Left hindlimb (tissue), 1 donor: ENCODE measurements around the gene CNR2.
A peak's percentile ranks its signal among the peaks of the same experiment; 100 is the strongest.
"Not testable (repeated sequence)": the region's sequence is repeated elsewhere in the genome, so short reads cannot be mapped to it uniquely, and the experiment has no call there.

Experiments
- DNase-seq: peaks from one replicate; pipeline ENCODE4 v3.0.0-alpha.2; 2018

Gene CNR2

GRCh38 chr1:23913212-23913880 is at the start of gene CNR2:
Gene CNR2 (minus strand): TSS chr1:23913362. CDS start chr1:23875617, 37,745 bp downstream.
- no peak for DNase-seq

DNA sequence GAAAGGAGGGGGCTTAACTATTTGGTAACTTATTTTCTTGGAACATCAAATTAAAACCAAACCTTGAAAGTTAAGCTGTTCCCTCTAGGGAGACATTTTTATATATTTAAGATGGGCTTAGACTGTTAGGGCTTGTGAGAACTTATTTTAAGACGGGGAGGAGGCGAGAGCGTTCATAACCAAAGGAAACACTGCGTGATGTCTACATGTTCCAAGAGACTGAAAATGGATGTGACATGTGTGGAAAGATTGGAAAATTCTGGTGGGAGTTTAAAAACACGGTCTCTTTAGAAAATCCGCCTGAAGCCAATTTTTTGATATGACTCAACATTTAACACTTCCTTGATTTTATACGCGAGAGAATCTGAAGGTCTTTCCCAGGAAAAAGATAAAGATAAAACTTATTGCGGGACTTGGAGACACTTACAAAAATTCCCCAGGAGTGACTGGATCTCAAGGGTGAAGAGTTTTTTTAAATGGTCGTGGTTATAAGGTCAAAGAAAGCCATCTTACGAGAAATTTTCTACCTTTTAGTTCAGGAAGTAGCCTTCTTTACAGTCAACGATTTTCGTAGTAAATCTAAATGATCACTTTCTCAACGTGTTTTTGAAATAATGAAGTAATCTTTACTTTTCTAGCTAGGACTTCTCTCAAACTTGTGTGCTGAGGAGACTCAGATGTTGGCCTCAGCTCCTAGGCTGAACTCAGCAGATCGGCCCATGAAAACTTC is 47.3 kb upstream of the CNR2 start:
- DNase-seq: no peak

DNA sequence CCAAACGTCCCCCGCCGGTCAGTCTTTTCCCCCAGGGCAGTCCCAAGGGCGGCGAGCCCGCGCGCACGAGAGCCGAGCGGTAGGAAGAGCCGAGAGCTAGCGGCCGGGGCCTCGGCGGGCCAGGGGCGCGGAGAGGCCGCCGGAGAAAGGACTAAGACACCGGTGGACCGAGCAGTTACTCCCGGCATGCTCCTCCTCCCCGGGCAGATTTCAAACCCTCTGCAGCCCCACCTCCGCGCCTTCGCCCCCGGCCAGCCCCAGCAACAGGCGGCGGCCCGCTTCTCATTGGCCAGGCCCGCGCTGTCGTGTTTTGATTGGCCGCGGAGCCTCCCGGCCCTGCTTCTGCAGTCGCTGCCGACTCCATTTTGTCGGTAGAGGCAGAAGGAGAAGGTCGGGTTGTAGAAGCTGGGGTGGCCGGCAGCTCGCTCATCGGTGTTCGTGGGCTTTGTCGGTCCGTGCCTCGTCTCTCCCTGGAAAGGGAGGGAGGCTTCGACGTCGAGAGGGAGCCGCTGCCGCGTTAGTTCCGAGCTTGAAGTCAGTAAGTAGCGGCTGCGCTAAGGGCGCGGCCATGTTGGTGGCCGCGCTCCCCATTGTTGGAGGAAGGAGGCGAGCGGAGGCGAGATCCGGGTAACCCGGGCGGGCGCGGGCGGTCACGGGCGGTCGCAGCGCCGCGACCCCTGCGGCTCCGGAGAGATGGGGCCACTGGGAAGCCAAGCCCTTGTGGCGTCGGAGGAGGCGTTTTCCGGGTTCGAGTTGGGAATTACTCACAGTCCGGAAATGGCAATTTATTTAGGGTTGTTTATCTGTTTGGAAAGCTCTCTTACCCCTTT is 46.5 kb upstream of the CNR2 start, which contains the start of gene PNRC2:
Gene PNRC2, plus strand, starts transcription at position 368 of the 830 bp plus-strand sequence. CDS start 1,630 bp downstream, outside the sequence.
- DNase-seq: peak; percentile 99

DNA sequence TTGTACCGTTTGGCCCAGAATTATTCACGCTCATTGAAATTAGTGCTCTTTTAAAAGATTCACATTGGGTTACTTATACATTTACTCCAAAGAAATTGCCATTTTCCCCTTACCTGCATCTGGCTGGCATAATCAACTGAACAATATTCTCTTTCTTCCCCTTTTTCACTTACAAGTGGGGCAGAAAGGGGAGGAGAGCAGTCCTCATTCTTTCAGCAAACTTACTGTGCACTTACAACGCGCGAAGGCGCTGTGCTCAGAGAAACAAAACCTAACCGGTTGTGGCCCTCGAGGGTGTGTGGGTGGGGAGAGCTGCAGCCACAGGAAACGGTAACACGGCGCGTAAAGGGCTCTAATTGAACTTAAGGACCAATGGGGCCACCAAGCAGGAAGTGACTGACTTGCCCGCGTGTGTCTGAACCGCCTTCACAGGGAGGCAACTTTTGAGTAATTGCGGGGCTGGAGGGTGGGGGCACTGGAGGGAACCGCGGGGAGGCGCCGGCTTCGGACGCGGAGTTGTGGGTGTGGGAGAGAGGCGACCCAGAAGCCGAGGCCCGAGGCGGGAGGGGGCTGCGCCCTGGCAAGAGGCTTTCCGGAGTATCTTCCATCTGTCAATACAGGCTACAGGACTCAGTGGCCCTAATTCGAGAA is 45.8 kb upstream of the CNR2 start:
- peak; percentile 92 for DNase-seq

DNA sequence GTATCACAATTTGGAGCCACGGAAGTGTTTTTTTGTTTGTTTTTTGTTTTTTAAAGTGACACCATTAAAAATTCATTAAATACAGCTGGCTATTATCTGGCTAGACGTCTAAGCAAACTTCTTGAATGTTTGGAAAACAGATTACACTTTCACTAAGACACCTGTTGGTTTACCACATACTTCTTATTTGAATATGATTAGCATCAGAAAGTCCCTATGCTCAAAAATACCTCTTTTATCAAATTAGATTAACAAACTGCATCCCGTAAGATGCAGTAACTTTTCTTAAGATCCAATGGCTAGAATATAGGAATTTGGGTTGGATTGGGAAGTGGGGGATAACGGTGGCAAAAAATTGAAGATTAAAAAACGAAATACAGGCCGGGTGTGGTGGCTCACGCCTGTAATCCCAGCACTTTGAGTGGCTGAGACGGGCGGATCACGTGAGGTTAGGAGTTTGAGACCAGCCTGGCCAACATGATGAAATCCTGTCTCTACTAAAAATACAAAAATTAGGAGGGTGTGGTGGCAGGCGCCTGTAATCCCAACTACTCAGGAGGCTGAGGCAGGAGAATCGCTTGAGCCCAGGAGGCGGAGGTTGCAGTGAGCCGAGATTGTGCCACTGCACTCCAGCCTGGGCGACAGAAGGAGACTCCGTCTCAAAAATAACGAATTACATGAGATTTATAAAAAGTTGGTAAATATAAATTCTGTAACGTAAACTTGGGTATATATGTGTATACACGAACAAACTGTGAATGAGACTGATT is 45.1 kb upstream of the CNR2 start:
- DNase-seq: not testable (repeated sequence)

GRCh38 chr1:23957096-23957495 is 43.9 kb upstream of the CNR2 start:
- no peak for DNase-seq

GRCh38 chr1:23953020-23953419 is 39.9 kb upstream of the CNR2 start:
- no peak for DNase-seq

GRCh38 chr1:23947366-23947765 is 34.2 kb upstream of the CNR2 start:
- no peak for DNase-seq

DNA sequence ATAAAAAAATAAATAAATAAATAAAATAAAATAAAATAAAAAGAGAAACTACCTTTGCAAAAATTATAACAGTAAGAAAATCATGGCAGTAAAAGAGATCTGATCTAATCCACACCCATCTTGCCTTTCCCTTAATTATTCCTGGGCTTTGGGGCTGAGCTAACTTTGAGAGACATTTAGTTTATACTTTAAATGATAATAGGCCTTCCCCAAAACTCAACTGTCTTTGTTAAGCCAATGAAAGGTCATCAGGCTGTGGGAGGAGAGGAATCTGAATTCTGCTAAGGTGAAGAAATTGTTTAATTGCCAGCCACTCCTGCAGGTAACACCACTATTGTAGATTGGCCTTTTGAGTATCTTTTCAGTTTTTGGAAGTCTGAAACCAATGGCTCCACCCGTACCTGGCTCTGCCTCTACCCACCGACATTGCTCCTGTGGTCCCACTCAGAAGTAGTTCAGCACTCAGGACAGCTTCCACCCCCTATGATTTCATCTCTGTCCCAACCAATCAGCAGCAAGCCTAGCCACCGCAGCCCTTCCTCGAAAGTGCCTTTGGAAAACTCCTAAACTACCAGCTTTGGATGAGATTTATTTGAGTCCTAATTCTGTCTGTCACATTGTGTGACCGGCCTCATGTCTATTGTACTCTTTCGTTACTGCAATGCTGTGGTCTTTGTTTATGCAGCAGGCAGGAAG is 23.5 kb upstream of the CNR2 start:
- no peak for DNase-seq

GRCh38 chr1:23931491-23931880 is 18.3 kb upstream of the CNR2 start:
- DNase-seq: no peak

DNA sequence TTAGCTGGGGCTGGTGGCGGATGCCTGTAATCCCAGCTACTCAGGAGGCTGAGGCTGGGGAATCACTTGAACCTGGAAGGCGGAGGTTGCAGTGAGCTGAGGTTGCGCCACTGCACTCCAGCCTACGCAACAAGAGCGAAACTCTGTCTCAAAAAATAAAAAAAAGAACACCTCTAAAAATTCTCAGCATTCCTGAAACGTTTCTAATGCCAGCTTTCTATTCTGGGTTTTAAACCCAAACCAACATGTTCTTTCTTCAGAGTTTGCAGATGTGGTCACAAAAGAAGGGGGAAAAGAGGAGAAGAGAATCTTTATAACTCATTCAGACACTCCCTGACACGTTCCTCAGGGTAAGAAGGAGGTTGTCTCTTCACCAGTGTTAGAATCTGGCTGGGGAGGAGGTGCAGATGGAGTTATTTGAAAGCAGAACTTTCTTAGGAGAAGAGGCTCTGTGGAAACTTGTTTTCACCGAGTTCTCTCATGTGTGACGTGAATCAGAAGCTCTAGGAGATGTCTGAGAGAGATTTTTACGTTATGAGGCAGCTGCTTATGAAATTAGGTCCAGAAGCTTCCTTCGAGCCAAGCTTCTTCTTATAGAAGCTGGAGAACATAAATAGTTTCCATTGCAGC is 17.8 kb upstream of the CNR2 start:
- DNase-seq: no peak

DNA sequence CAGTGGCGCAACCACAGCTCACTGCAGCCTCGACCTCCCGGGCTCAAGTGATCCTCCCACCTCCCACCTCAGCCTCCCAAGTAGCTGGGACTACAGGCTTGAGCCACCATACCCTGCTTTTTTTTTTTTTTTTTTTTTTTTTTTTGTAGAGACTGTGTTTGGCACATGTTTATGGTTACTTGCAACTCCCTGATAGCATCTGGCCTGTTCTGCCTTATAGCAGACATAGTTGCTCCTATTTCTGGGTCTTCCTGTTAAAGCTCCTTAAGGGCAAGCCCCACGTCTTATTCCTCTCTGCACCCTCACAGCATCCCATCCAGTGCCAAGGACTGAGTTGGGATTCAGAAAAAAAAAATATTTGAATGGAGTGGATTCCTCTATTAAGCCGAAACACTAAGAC is 17.1 kb upstream of the CNR2 start:
- DNase-seq: no peak

GRCh38 chr1:23928789-23929188 is 15.6 kb upstream of the CNR2 start:
- no peak for DNase-seq

GRCh38 chr1:23927097-23927496 is 13.9 kb upstream of the CNR2 start:
- DNase-seq: no peak

- DNase-seq: no peak
These were observed 12.1 kb upstream of the CNR2 start for GRCh38 chr1:23925279-23925678.

DNA sequence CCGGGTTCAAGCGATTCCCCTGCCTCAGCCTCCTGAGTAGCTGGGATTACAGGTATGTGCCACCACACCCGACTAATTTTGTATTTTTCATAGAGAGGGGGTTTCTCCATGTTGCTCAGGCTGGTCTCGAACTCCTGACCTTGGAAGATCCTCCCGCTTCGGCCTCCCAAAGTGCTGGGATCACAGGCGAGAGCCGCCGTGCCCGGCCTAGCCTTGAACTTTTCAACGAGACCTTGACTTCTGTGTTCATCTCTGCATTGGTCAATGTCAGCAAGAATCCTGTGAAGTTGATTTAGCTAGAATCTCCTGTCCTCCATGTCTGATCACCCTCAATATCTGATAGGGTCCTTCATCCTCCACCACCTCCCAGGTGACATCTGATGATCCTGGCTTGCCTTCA is 11.4 kb upstream of the CNR2 start:
- no peak for DNase-seq

- DNase-seq: peak; percentile 71
These were observed 10.7 kb upstream of the CNR2 start for GRCh38 chr1:23923592-23924499.

GRCh38 chr1:23922321-23922943 is 9.3 kb upstream of the CNR2 start:
- DNase-seq: no peak
